Adrenal gland (tissue), 5 donors: ENCODE measurements around the gene MUSTN1.

ENCODE experiments used
- CTCF ChIP-seq, 6 experiments: fragments of 450-650 bp in 4 of 6; fragments of 200-600 bp in 2 of 6; sonication (generic) in 1 of 6; IDR thresholded peaks; 1 replicate in 5 of 6; 2 replicates in 1 of 6; pipeline versions ENCODE4 v1.5.1 to v1.8.0; 2016 to 2021; ENCODE audit warnings: antibody characterized with exemption in 6 of 6, mild to moderate bottlenecking in 2 of 6, moderate library complexity in 1 of 6
- POLR2A ChIP-seq, 2 donors: fragments of 450-650 bp; IDR thresholded peaks; one replicate each; pipeline ENCODE4 v1.6.1; 2017; ENCODE audit warnings: antibody characterized with exemption in 2 of 2, mild to moderate bottlenecking in 2 of 2, moderate library complexity in 1 of 2
- donor health status: DM: no; HTN: no; CAD: no.

GRCh38 chr3:52866427-52866826 lies 31.6 kb upstream of the MUSTN1 start:
- TF ChIP-seq POLR2A (IDR thresholded peaks at IDR 0.05) (no peak), CTCF (IDR thresholded peaks at IDR 0.05) (no peak)
